SU-DHL-6 (cell line): ENCODE measurements around the gene MX2.

Experiments used
- EZH2phosphoT487 ChIP-seq: fragments of 200-600 bp; sonication (generic), shearing (Covaris generic); conservative IDR thresholded peaks from 2 replicates; pipeline ENCODE4 v1.6.1; 2018; ENCODE audit warnings: mild to moderate bottlenecking, antibody characterized with exemption, low read length, moderate library complexity, mixed read lengths
- TF ChIP-seq, protein P1 (sequence below): fragments of 200-600 bp; sonication (generic); IDR thresholded peaks from one replicate; pipeline ENCODE4 v1.5.1; 2017; ENCODE audit warnings: antibody characterized with exemption, mild to moderate bottlenecking, low read length, moderate library complexity; ENCODE audit not compliant: insufficient read depth, poor library complexity, severe bottlenecking

GRCh38 chr21:41328660-41329607 is 32.9 kb upstream of the MX2 start:
- TF ChIP-seq, protein P1, sequence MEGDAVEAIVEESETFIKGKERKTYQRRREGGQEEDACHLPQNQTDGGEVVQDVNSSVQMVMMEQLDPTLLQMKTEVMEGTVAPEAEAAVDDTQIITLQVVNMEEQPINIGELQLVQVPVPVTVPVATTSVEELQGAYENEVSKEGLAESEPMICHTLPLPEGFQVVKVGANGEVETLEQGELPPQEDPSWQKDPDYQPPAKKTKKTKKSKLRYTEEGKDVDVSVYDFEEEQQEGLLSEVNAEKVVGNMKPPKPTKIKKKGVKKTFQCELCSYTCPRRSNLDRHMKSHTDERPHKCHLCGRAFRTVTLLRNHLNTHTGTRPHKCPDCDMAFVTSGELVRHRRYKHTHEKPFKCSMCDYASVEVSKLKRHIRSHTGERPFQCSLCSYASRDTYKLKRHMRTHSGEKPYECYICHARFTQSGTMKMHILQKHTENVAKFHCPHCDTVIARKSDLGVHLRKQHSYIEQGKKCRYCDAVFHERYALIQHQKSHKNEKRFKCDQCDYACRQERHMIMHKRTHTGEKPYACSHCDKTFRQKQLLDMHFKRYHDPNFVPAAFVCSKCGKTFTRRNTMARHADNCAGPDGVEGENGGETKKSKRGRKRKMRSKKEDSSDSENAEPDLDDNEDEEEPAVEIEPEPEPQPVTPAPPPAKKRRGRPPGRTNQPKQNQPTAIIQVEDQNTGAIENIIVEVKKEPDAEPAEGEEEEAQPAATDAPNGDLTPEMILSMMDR, result no peak
- TF ChIP-seq EZH2phosphoT487, result no peak
